HepG2 (cell line): ENCODE results near the gene ATG16L2. TPM values are rescaled to one million over a fixed set of nuclear protein-coding genes. Genes with fewer than 3 reads are reported as not detected.

Experiments
- AKAP8 ChIP-seq: sonication (generic); formaldehyde crosslinking; IDR thresholded peaks from 2 replicates; pipeline ENCODE4 v1.5.1; 2020; ENCODE audit warnings: mild to moderate bottlenecking, missing genetic modification reagents
- ATRX ChIP-seq: sonication (generic); formaldehyde crosslinking; IDR thresholded peaks from 2 replicates; pipeline ENCODE4 v1.4.0; 2020; ENCODE audit warnings: missing genetic modification reagents, borderline replicate concordance
- CBX5 ChIP-seq: sonication (generic); formaldehyde crosslinking; IDR thresholded peaks from 2 replicates; pipeline ENCODE4 v1.4.0; 2020; ENCODE audit warnings: missing genetic modification reagents, borderline replicate concordance
- GLI4 ChIP-seq: sonication (generic); formaldehyde crosslinking; IDR thresholded peaks from 2 replicates; pipeline ENCODE4 v1.5.1; 2020; ENCODE audit warnings: missing genetic modification reagents, mild to moderate bottlenecking, moderate library complexity, borderline replicate concordance
- HNF4A ChIP-seq: sonication (generic); formaldehyde crosslinking; IDR thresholded peaks from 2 replicates; pipeline ENCODE4 v1.4.0; 2020; ENCODE audit warnings: missing genetic modification reagents
- JUND ChIP-seq: sonication (generic); formaldehyde crosslinking; IDR thresholded peaks from 2 replicates; pipeline ENCODE4 v1.8.0; 2022; ENCODE audit warnings: mild to moderate bottlenecking, missing genetic modification reagents
- KAT2B ChIP-seq: fragments of 150-350 bp; IDR thresholded peaks from 2 replicates; pipeline ENCODE4 v1.6.1; 2014; ENCODE audit warnings: low read depth, low read length, borderline replicate concordance
- NONO ChIP-seq, 2 experiments: fragments of 450-650 bp in 1 of 2; sonication (generic) in 1 of 2; formaldehyde crosslinking in 1 of 2; IDR thresholded peaks in 1 of 2; conservative IDR thresholded peaks in 1 of 2; 2 replicates each; pipeline versions ENCODE4 v1.6.1 to v1.8.0; 2017 to 2022; ENCODE audit warnings: mild to moderate bottlenecking in 1 of 2, missing genetic modification reagents in 1 of 2, moderate library complexity in 1 of 2
- SRSF1 ChIP-seq: fragments of 200-400 bp; formaldehyde crosslinking; optimal IDR thresholded peaks from 2 replicates; pipeline ENCODE3; 2017; ENCODE audit warnings: mild to moderate bottlenecking, low read depth, low read length, moderate library complexity
- TCF7L2 ChIP-seq: IDR thresholded peaks from 2 replicates; pipeline ENCODE4 v1.6.1; 2011; ENCODE audit warnings: mild to moderate bottlenecking, low read depth, low read length, moderate library complexity
- TOPORS ChIP-seq: sonication (generic); formaldehyde crosslinking; IDR thresholded peaks from 2 replicates; pipeline ENCODE4 v1.8.0; 2023; ENCODE audit warnings: mild to moderate bottlenecking, missing genetic modification reagents
- ZFP62 ChIP-seq: sonication (generic); formaldehyde crosslinking; IDR thresholded peaks from 2 replicates; pipeline ENCODE4 v1.4.0; 2020; ENCODE audit warnings: missing genetic modification reagents
- ZNF136 ChIP-seq: sonication (generic); formaldehyde crosslinking; IDR thresholded peaks from 2 replicates; pipeline ENCODE4 v1.8.1; 2022; ENCODE audit warnings: low read depth, mild to moderate bottlenecking, moderate library complexity, missing genetic modification reagents
- ZNF619 ChIP-seq: sonication (generic); formaldehyde crosslinking; IDR thresholded peaks from 2 replicates; pipeline ENCODE4 v1.4.0; 2020; ENCODE audit warnings: mild to moderate bottlenecking, missing genetic modification reagents
- ZNF720 ChIP-seq: sonication (generic); formaldehyde crosslinking; IDR thresholded peaks from 2 replicates; pipeline ENCODE4 v1.4.0; 2020; ENCODE audit warnings: missing genetic modification reagents
- ZNF883 ChIP-seq: sonication (generic); formaldehyde crosslinking; IDR thresholded peaks from 2 replicates; pipeline ENCODE4 v1.5.1; 2020; ENCODE audit warnings: mild to moderate bottlenecking, missing genetic modification reagents; ENCODE audit errors: not compliant biosample characterization
- ZSCAN21 ChIP-seq: sonication (generic); formaldehyde crosslinking; IDR thresholded peaks from 2 replicates; pipeline ENCODE4 v1.8.0; 2022; ENCODE audit warnings: mild to moderate bottlenecking, missing genetic modification reagents, moderate library complexity, borderline replicate concordance
- polyA plus RNA-seq, 8 experiments: library from polyadenylated mRNA; depleted of rRNA in 3 of 8; stranded (reverse) in 7 of 8; unstranded in 1 of 8; fragments of >200 nt; fragmentation: Illumina TruSeq in 4 of 8; extraction: Trizol in 4 of 8; gene quantifications; 2 replicates each; pipeline versions ENCODE4 v1.2.1 to v1.2.3, GENCODE V29; 2011 to 2016; ENCODE audit warnings: low read depth in 4 of 8, missing spikeins in 1 of 8, mixed read lengths in 1 of 8; ENCODE audit not compliant: insufficient read depth in 1 of 8
- total RNA-seq, 5 experiments: library from RNA; depleted of rRNA; stranded (reverse); fragments of >200 nt; fragmentation: Illumina TruSeq; extraction: Trizol; gene quantifications; 2 replicates each; pipeline ENCODE4 v1.2.3, GENCODE V29; 2016; ENCODE audit warnings: low read depth in 1 of 5
- TF ChIP-seq, protein P1 (sequence below): sonication (generic); formaldehyde crosslinking; IDR thresholded peaks from 2 replicates; pipeline ENCODE4 v1.9.0; 2021; ENCODE audit warnings: missing genetic modification reagents, mild to moderate bottlenecking, borderline replicate concordance
- TF ChIP-seq, protein P2 (sequence below): sonication (generic); formaldehyde crosslinking; IDR thresholded peaks from 2 replicates; pipeline ENCODE4 v1.5.0; 2020; ENCODE audit warnings: missing genetic modification reagents, mild to moderate bottlenecking, borderline replicate concordance
- TF ChIP-seq, protein P3 (sequence below): sonication (generic); formaldehyde crosslinking; IDR thresholded peaks from 2 replicates; pipeline ENCODE4 v1.9.0; 2022; ENCODE audit warnings: low read depth, missing genetic modification reagents
- TF ChIP-seq, protein P4 (sequence below): IDR thresholded peaks from 2 replicates; pipeline ENCODE4 v1.6.1; 2016; ENCODE audit warnings: mild to moderate bottlenecking

ATG16L2 gene
- total and polyA plus RNA-seq, 2 of the 13 experiments (the other 11 are each of a cell fraction or from before 2014, with no cell fraction given): 6.2 to 14.8 TPM

DNA sequence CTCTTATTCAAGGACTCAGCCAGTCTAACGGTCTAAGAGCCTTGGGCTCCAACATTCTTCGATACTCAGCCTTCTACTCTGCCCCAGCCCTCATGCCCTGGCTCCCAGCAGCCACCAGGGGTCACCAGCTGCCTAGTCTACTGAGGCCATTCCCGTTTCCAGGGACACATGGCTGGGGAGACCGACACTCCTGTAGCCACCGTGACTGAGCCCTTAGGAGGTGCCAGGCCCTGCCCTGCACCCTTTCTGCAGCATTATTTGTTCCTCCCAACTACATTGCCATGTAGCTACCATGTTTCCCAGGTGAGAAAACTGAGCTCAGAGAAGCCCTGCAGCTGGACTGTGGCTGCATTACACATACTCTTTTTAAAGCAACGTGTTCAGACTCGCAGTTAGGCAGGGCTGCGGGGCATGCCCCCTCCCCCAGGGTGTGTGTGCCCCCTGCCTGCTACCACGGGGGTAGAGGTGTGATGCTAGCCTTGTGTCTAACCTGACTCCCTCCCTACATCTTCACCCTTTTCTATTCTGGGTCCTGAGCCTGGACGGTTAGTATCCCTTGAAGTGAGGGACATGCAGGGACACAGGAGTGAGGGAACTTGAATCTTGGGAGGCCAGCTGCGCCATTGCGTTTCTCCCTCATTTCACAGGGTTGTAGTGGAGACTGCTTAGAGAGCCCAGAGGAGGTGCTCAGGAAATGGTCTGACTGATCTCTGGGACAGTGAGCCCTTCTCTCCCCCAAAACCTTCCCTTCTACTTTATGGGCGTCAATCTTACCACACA lies 17.5 kb downstream of the ATG16L2 start (continued):
- TF ChIP-seq, protein P1, sequence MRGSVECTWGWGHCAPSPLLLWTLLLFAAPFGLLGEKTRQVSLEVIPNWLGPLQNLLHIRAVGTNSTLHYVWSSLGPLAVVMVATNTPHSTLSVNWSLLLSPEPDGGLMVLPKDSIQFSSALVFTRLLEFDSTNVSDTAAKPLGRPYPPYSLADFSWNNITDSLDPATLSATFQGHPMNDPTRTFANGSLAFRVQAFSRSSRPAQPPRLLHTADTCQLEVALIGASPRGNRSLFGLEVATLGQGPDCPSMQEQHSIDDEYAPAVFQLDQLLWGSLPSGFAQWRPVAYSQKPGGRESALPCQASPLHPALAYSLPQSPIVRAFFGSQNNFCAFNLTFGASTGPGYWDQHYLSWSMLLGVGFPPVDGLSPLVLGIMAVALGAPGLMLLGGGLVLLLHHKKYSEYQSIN (CRISPR knock-in tag): no peak
- TF ChIP-seq, protein P2, sequence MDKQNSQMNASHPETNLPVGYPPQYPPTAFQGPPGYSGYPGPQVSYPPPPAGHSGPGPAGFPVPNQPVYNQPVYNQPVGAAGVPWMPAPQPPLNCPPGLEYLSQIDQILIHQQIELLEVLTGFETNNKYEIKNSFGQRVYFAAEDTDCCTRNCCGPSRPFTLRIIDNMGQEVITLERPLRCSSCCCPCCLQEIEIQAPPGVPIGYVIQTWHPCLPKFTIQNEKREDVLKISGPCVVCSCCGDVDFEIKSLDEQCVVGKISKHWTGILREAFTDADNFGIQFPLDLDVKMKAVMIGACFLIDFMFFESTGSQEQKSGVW (CRISPR knock-in tag): no peak
- TF ChIP-seq, protein P3, sequence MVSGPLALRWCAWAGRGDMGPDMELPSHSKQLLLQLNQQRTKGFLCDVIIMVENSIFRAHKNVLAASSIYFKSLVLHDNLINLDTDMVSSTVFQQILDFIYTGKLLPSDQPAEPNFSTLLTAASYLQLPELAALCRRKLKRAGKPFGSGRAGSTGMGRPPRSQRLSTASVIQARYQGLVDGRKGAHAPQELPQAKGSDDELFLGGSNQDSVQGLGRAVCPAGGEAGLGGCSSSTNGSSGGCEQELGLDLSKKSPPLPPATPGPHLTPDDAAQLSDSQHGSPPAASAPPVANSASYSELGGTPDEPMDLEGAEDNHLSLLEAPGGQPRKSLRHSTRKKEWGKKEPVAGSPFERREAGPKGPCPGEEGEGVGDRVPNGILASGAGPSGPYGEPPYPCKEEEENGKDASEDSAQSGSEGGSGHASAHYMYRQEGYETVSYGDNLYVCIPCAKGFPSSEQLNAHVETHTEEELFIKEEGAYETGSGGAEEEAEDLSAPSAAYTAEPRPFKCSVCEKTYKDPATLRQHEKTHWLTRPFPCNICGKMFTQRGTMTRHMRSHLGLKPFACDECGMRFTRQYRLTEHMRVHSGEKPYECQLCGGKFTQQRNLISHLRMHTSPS (CRISPR knock-in tag): no peak
- TF ChIP-seq JUND (CRISPR knock-in tag) (no peak), ZNF720 (CRISPR knock-in tag) (no peak), AKAP8 (CRISPR knock-in tag) (0 out of 2 replicates have a peak, but pooled peaks have one; percentile 20), CBX5 (no peak), TOPORS (CRISPR knock-in tag) (no peak), GLI4 (CRISPR knock-in tag) (no peak), SRSF1 (no peak), ZNF136 (no peak), ATRX (CRISPR knock-in tag) (no peak), ZNF883 (no peak), ZFP62 (CRISPR knock-in tag) (no peak), HNF4A (no peak), KAT2B (no peak), NONO (IDR thresholded peaks at IDR 0.05) (no peak), NONO (CRISPR knock-in tag; conservative IDR thresholded peaks at IDR 0.05) (0 out of 2 replicates have a peak, but pooled peaks have one; percentile 33), TCF7L2 (no peak), ZNF619 (CRISPR knock-in tag) (0 out of 2 replicates have a peak, but pooled peaks have one; percentile 45), ZSCAN21 (CRISPR knock-in tag) (no peak)
- TF ChIP-seq, protein P4, sequence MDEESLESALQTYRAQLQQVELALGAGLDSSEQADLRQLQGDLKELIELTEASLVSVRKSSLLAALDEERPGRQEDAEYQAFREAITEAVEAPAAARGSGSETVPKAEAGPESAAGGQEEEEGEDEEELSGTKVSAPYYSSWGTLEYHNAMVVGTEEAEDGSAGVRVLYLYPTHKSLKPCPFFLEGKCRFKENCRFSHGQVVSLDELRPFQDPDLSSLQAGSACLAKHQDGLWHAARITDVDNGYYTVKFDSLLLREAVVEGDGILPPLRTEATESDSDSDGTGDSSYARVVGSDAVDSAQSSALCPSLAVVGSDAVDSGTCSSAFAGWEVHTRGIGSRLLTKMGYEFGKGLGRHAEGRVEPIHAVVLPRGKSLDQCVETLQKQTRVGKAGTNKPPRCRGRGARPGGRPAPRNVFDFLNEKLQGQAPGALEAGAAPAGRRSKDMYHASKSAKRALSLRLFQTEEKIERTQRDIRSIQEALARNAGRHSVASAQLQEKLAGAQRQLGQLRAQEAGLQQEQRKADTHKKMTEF (CRISPR knock-in tag): 0 out of 2 replicates have a peak, but pooled peaks have one; percentile 24
